Smooth muscle cell (in vitro differentiated cells): ENCODE data around the gene GTF3C2. TPM values are rescaled to one million over a fixed set of nuclear protein-coding genes. Genes with fewer than 3 reads are reported as not detected.

Experiments used
- DNase-seq: peaks from one replicate; lab custom pipeline; 2025; ENCODE audit not compliant: unreplicated experiment; lab: John Stamatoyannopoulos, UW
- H2AFZ ChIP-seq: fragments of 200-600 bp; sonication (generic); 2 replicates; pipeline ENCODE4 v1.6.0; 2016; ENCODE audit warnings: antibody characterized with exemption, low read depth, mild to moderate bottlenecking
- H3F3A ChIP-seq: fragments of 200-600 bp; sonication (generic); 2 replicates; pipeline ENCODE4 v1.6.0; 2017; ENCODE audit warnings: antibody characterized with exemption, low read depth
- H3K27ac ChIP-seq: fragments of 200-600 bp; sonication (generic); 2 replicates; pipeline ENCODE4 v1.5.1; 2016; ENCODE audit warnings: low read depth, mild to moderate bottlenecking
- H3K27me3 ChIP-seq: fragments of 200-600 bp; sonication (generic); 2 replicates; pipeline ENCODE4 v1.6.1; 2016; ENCODE audit warnings: low read depth, mild to moderate bottlenecking
- H3K36me3 ChIP-seq: fragments of 200-600 bp; sonication (generic); 2 replicates; pipeline ENCODE4 v1.5.1; 2016; ENCODE audit warnings: low read depth
- H3K4me1 ChIP-seq: fragments of 200-600 bp; sonication (generic); 2 replicates; pipeline ENCODE4 v1.5.1; 2016; ENCODE audit warnings: low read depth
- H3K4me2 ChIP-seq: fragments of 200-600 bp; sonication (generic); 2 replicates; pipeline ENCODE4 v1.6.0; 2016; ENCODE audit warnings: mild to moderate bottlenecking
- H3K4me3 ChIP-seq: fragments of 200-600 bp; sonication (generic); 2 replicates; pipeline ENCODE4 v1.5.1; 2016; ENCODE audit warnings: mild to moderate bottlenecking
- H3K79me2 ChIP-seq: fragments of 200-600 bp; sonication (generic); 2 replicates; pipeline ENCODE4 v1.6.0; 2016; ENCODE audit warnings: low read depth, mild to moderate bottlenecking
- H3K9ac ChIP-seq: fragments of 200-600 bp; sonication (generic); 2 replicates; pipeline ENCODE4 v1.6.0; 2016; ENCODE audit warnings: low read depth
- H3K9me3 ChIP-seq: fragments of 200-600 bp; sonication (generic); replicated peaks from 2 replicates; pipeline ENCODE4 v1.5.1; 2016; ENCODE audit warnings: low read depth
- H4K20me1 ChIP-seq: fragments of 200-600 bp; sonication (generic); 2 replicates; pipeline ENCODE4 v1.6.0; 2016; ENCODE audit warnings: low read depth
- CTCF ChIP-seq: fragments of 200-600 bp; sonication (generic); IDR thresholded peaks from 2 replicates; pipeline ENCODE4 v1.5.1; 2017; ENCODE audit warnings: borderline replicate concordance, mild to moderate bottlenecking, antibody characterized with exemption; ENCODE audit not compliant: insufficient read depth, poor library complexity, severe bottlenecking
- WGBS: methylation state at CpG from one replicate; pipeline ENCODE4 v1.1.7; 2016; ENCODE audit warnings: low lambda C conversion rate; 5-methylcytosine and 5-hydroxymethylcytosine counted together
- polyA plus RNA-seq: library from polyadenylated mRNA; unstranded; fragments of >200 nt; fragmentation: Nextera tagmentation; extraction: Ambion mirVana; gene quantifications from 2 replicates; pipeline ENCODE4 v1.2.1, GENCODE V29; 2016
- total RNA-seq: library from RNA; depleted of rRNA; stranded (reverse); fragments of >200 nt; gene quantifications from 2 replicates; pipeline ENCODE4 v1.2.3, GENCODE V29; 2014

GTF3C2 gene
- total and polyA plus RNA-seq, 2 experiments from 2014 or later = 40.3 to 42.3 TPM

- Histone ChIP-seq H3K9ac (no peak overlapping the region), H3K4me1 (no peaks in the 10 kb centered on the region), H3K27ac (no peak overlapping the region), H3F3A (no peaks in the 10 kb centered on the region), H3K9me3 (no peaks in the 10 kb centered on the region), H4K20me1 (peaks cover 40% of the 10 kb centered on the region), H3K4me3 (no peak overlapping the region), H3K4me2 (no peak overlapping the region), H3K27me3 (no peaks in the 10 kb centered on the region), H3K36me3 (no peaks in the 10 kb centered on the region), H3K79me2 (peaks cover 92% of the 10 kb centered on the region), H2AFZ (no peak overlapping the region)
- no peak for DNase-seq
- WGBS = 98% methylated on average over 29 of the region's 33 CpGs
- TF ChIP-seq CTCF = no peak
Observed at GRCh38 chr2:27393225-27393624, 36.7 kb upstream of the GTF3C2 start.

- Histone ChIP-seq H3K79me2 (peaks cover 73% of the 10 kb centered on the region), H3K9me3 (no peaks in the 10 kb centered on the region), H3K4me2 (no peak overlapping the region), H4K20me1 (peaks cover 19% of the 10 kb centered on the region), H3K27ac (no peak overlapping the region), H3K36me3 (no peaks in the 10 kb centered on the region), H3K27me3 (no peaks in the 10 kb centered on the region), H3K9ac (no peak overlapping the region), H2AFZ (no peak overlapping the region), H3K4me1 (no peaks in the 10 kb centered on the region), H3F3A (no peaks in the 10 kb centered on the region), H3K4me3 (no peak overlapping the region)
- DNase-seq = no peak
- TF ChIP-seq CTCF = no peak
- WGBS = 98% methylated on average over 9 of the region's 9 CpGs
Observed at GRCh38 chr2:27390822-27391679, 34.5 kb upstream of the GTF3C2 start.

- DNase-seq = no peak
- H3K36me3 ChIP-seq = peaks cover 8% of the 10 kb centered on the region
- no peak for TF ChIP-seq CTCF
- 94% methylated on average over 10 of the region's 10 CpGs for WGBS
- no peak overlapping the region for H2AFZ ChIP-seq
- peaks cover 19% of the 10 kb centered on the region for H3K79me2 ChIP-seq
- peak overlapping the region; percentile 94 for H3K27ac ChIP-seq
- H3K4me1 ChIP-seq = peaks cover 7% of the 10 kb centered on the region
- H3K27me3 ChIP-seq = no peaks in the 10 kb centered on the region
- peak overlapping the region; percentile 98 for H3K4me2 ChIP-seq
- no peak overlapping the region for H3K4me3 ChIP-seq
- no peaks in the 10 kb centered on the region for H3K9me3 ChIP-seq
- H3F3A ChIP-seq = no peaks in the 10 kb centered on the region
- no peaks in the 10 kb centered on the region for H4K20me1 ChIP-seq
- peak overlapping the region; percentile 97 for H3K9ac ChIP-seq
Observed at GRCh38 chr2:27381577-27382181, 25.1 kb upstream of the GTF3C2 start.
